DOHH2 (cell line): ENCODE results near the gene ATRN.

Experiments
- H3F3A ChIP-seq: fragments of 200-600 bp; sonication (generic), shearing (Covaris generic); 2 replicates; pipeline ENCODE4 v1.6.0; 2016; ENCODE audit warnings: antibody characterized with exemption, mild to moderate bottlenecking; ENCODE audit not compliant: control insufficient read depth, insufficient read depth
- H3K27ac ChIP-seq: fragments of 200-600 bp; sonication (generic); 2 replicates; pipeline ENCODE4 v1.5.1; 2014; ENCODE audit warnings: low read depth, mild to moderate bottlenecking, low read length, moderate library complexity
- H3K27me3 ChIP-seq: fragments of 200-600 bp; sonication (generic); 2 replicates; pipeline ENCODE4 v1.6.1; 2014; ENCODE audit warnings: mild to moderate bottlenecking, low read length, mixed read lengths; ENCODE audit not compliant: control insufficient read depth
- H3K36me3 ChIP-seq: fragments of 200-600 bp; sonication (generic); 2 replicates; pipeline ENCODE4 v1.6.1; 2014; ENCODE audit warnings: mild to moderate bottlenecking, low read length, moderate library complexity, mixed read lengths; ENCODE audit not compliant: control insufficient read depth
- H3K4me1 ChIP-seq: fragments of 200-600 bp; sonication (generic); 2 replicates; pipeline ENCODE4 v1.6.1; 2014; ENCODE audit warnings: mild to moderate bottlenecking, low read length, mixed read lengths; ENCODE audit not compliant: control insufficient read depth
- H3K4me2 ChIP-seq: fragments of 200-600 bp; sonication (generic); 2 replicates; pipeline ENCODE4 v1.6.0; 2014; ENCODE audit warnings: mild to moderate bottlenecking, low read length, moderate library complexity
- H3K4me3 ChIP-seq: fragments of 200-600 bp; sonication (generic); 2 replicates; pipeline ENCODE4 v1.5.1; 2014; ENCODE audit warnings: mild to moderate bottlenecking, low read length, mixed read lengths
- H3K79me2 ChIP-seq: fragments of 200-600 bp; sonication (generic); 2 replicates; pipeline ENCODE4 v1.6.1; 2014; ENCODE audit warnings: mild to moderate bottlenecking, low read length, mixed read lengths; ENCODE audit not compliant: control insufficient read depth
- H3K9me2 ChIP-seq: fragments of 200-600 bp; sonication (generic); replicated peaks from 2 replicates; pipeline ENCODE4 v1.6.1; 2014; ENCODE audit warnings: mild to moderate bottlenecking, low read length, mixed read lengths; ENCODE audit not compliant: control insufficient read depth
- H3K9me3 ChIP-seq: fragments of 200-600 bp; sonication (generic); 2 replicates; pipeline ENCODE4 v1.6.1; 2014; ENCODE audit warnings: antibody characterized with exemption, low read length, mixed read lengths; ENCODE audit not compliant: control insufficient read depth, insufficient read depth
- H4K20me1 ChIP-seq: fragments of 200-600 bp; sonication (generic); 2 replicates; pipeline ENCODE4 v1.6.0; 2014; ENCODE audit warnings: low read depth, mild to moderate bottlenecking, antibody characterized with exemption, low read length, moderate library complexity; ENCODE audit not compliant: control insufficient read depth, insufficient read depth
- CTCF ChIP-seq: fragments of 200-600 bp; sonication (generic); IDR thresholded peaks from one replicate; pipeline ENCODE4 v1.5.1; 2014; ENCODE audit warnings: antibody characterized with exemption, mild to moderate bottlenecking, low read depth, low read length; ENCODE audit not compliant: poor library complexity, severe bottlenecking
- EZH2phosphoT487 ChIP-seq: fragments of 200-600 bp; sonication (generic); IDR thresholded peaks from 2 replicates; pipeline ENCODE4 v1.6.1; 2017; ENCODE audit warnings: borderline replicate concordance, mild to moderate bottlenecking, antibody characterized with exemption, low read length, moderate library complexity, mixed read lengths

ATRN gene

GRCh38 chr20:3660262-3661059 lies 189.6 kb downstream of the ATRN start:
- Histone ChIP-seq H3K4me2 (no peak overlapping the region), H3K9me3 (no peaks in the 10 kb centered on the region), H3K79me2 (no peaks in the 10 kb centered on the region), H3K4me1 (peaks cover 10% of the 10 kb centered on the region), H4K20me1 (no peaks in the 10 kb centered on the region), H3K36me3 (no peaks in the 10 kb centered on the region), H3K9me2 (no peaks in the 10 kb centered on the region), H3K27me3 (peaks cover 21% of the 10 kb centered on the region), H3K4me3 (no peak overlapping the region), H3F3A (no peaks in the 10 kb centered on the region), H3K27ac (no peak overlapping the region)
- no peak for TF ChIP-seq CTCF
- TF ChIP-seq EZH2phosphoT487, result no peak

- peaks cover 21% of the 10 kb centered on the region for H3K27me3 ChIP-seq
- no peak overlapping the region for H3K4me3 ChIP-seq
These were observed 190.4 kb downstream of the ATRN start for GRCh38 chr20:3661060-3661813.

GRCh38 chr20:3661814-3662665 lies 191.2 kb downstream of the ATRN start:
- Histone ChIP-seq H4K20me1 (no peaks in the 10 kb centered on the region), H3K9me2 (no peaks in the 10 kb centered on the region), H3F3A (no peaks in the 10 kb centered on the region), H3K4me1 (peaks cover 10% of the 10 kb centered on the region), H3K4me3 (no peak overlapping the region), H3K36me3 (no peaks in the 10 kb centered on the region), H3K27me3 (peaks cover 21% of the 10 kb centered on the region), H3K9me3 (no peaks in the 10 kb centered on the region), H3K27ac (no peak overlapping the region), H3K4me2 (no peak overlapping the region), H3K79me2 (no peaks in the 10 kb centered on the region)
- TF ChIP-seq CTCF (no peak), EZH2phosphoT487 (no peak)

More at GRCh38 chr20:3661060-3661813, 190.4 kb downstream of the ATRN start:
- peaks cover 10% of the 10 kb centered on the region for H3K4me1 ChIP-seq
- H3K27ac ChIP-seq, result no peak overlapping the region
- H3K36me3 ChIP-seq, result no peaks in the 10 kb centered on the region
- no peaks in the 10 kb centered on the region for H3K79me2 ChIP-seq
- H3K4me2 ChIP-seq, result no peak overlapping the region
- H4K20me1 ChIP-seq, result no peaks in the 10 kb centered on the region
- TF ChIP-seq CTCF (no peak), EZH2phosphoT487 (no peak)
- H3K9me3 ChIP-seq, result no peaks in the 10 kb centered on the region
- no peaks in the 10 kb centered on the region for H3K9me2 ChIP-seq
- H3F3A ChIP-seq, result no peaks in the 10 kb centered on the region
